Ovary (tissue), 3 donors: ENCODE data around the gene PADI6.
"Not testable (repeated sequence)": the region's sequence is repeated elsewhere in the genome, so short reads cannot be mapped to it uniquely, and the experiment has no call there.

Experiments
- CTCF ChIP-seq, 3 donors: fragments of 450-650 bp in 2 of 3; fragments of 200-600 bp in 1 of 3; IDR thresholded peaks; one replicate each; pipeline versions ENCODE4 v1.5.1 to v1.8.0; 2016 to 2022; ENCODE audit warnings: antibody characterized with exemption in 3 of 3, mild to moderate bottlenecking in 1 of 3
- POLR2A ChIP-seq: fragments of 450-650 bp; IDR thresholded peaks from one replicate; pipeline ENCODE4 v1.6.1; 2017; ENCODE audit warnings: antibody characterized with exemption, mild to moderate bottlenecking, moderate library complexity
- donor health status: DM: no; HTN: no; CAD: no.

- not testable (repeated sequence) for TF ChIP-seq CTCF (IDR thresholded peaks at IDR 0.05); POLR2A
Measured at GRCh38 chr1:17345506-17345905, 26.5 kb upstream of the PADI6 start.
